SK-N-SH (cell line): ENCODE data around the gene KHSRP. TPM values are rescaled to one million over a fixed set of nuclear protein-coding genes. Genes with fewer than 3 reads are reported as not detected.
"Not testable (repeated sequence)": the region's sequence is repeated elsewhere in the genome, so short reads cannot be mapped to it uniquely, and the experiment has no call there.

Experiments used
- CTCF ChIA-PET: fragments of 300-600, 350-600 bp; formaldehyde crosslinking; extraction: SDS; loops from one replicate; lab custom pipeline; 2021; lab: Yijun Ruan, JAX
- POLR2A ChIA-PET: fragments of 350-600 bp; sonication (Branson Sonifier 250); formaldehyde crosslinking; extraction: SDS; loops from one replicate; lab custom pipeline; 2020; ENCODE audit warnings: antibody characterized with exemption, inconsistent platforms; lab: Yijun Ruan, JAX
- DNase-seq: peaks from one replicate; pipeline ENCODE4 v3.0.0; 2012
- H2AFZ ChIP-seq: fragments of 200-600 bp; sonication (generic); 2 replicates; pipeline ENCODE4 v1.8.1; 2016; ENCODE audit warnings: antibody characterized with exemption, mild to moderate bottlenecking, low read depth
- H3F3A ChIP-seq: fragments of 200-600 bp; sonication (generic); replicated peaks from 2 replicates; pipeline ENCODE3; 2016; ENCODE audit warnings: antibody characterized with exemption, mild to moderate bottlenecking; ENCODE audit not compliant: insufficient read depth
- H3K27ac ChIP-seq, 2 experiments: fragments of 200-500 bp in 1 of 2; fragments of 200-600 bp in 1 of 2; sonication (Bioruptor generic) in 1 of 2; sonication (generic), shearing (Covaris generic) in 1 of 2; 2 replicates each; pipeline versions ENCODE4 v1.5.1 to v1.6.1; 2014 to 2016; ENCODE audit warnings: low read depth in 2 of 2, inconsistent platforms in 1 of 2, low read length in 1 of 2, mild to moderate bottlenecking in 1 of 2, mixed read lengths in 1 of 2
- H3K27me3 ChIP-seq: fragments of 200-600 bp; sonication (generic), shearing (Covaris generic); 2 replicates; pipeline ENCODE4 v1.6.1; 2016; ENCODE audit warnings: mixed run types; ENCODE audit not compliant: insufficient read depth
- H3K36me3 ChIP-seq, 2 experiments: fragments of 200-500 bp in 1 of 2; fragments of 200-600 bp in 1 of 2; sonication (Bioruptor generic) in 1 of 2; sonication (generic) in 1 of 2; replicated peaks in 1 of 2; 2 replicates each; pipeline versions ENCODE3 to v1.5.1; 2014 to 2016; ENCODE audit warnings: low read length in 1 of 2, mild to moderate bottlenecking in 1 of 2; ENCODE audit not compliant: insufficient read depth in 2 of 2, control insufficient read depth in 1 of 2
- H3K4me1 ChIP-seq, 2 experiments: fragments of 200-500 bp in 1 of 2; fragments of 200-600 bp in 1 of 2; sonication (Bioruptor generic) in 1 of 2; sonication (generic), shearing (Covaris generic) in 1 of 2; 2 replicates each; pipeline versions ENCODE4 v1.5.1 to v1.6.1; 2014 to 2016; ENCODE audit warnings: low read depth in 1 of 2, low read length in 1 of 2, mixed run types in 1 of 2; ENCODE audit not compliant: insufficient read depth in 2 of 2, control insufficient read depth in 1 of 2
- H3K4me2 ChIP-seq: fragments of 200-600 bp; sonication (generic), shearing (Covaris generic); 2 replicates; pipeline ENCODE4 v1.6.1; 2017; ENCODE audit warnings: mixed run types
- H3K4me3 ChIP-seq, 2 experiments: fragments of 200-500 bp in 1 of 2; fragments of 200-600 bp in 1 of 2; sonication (Bioruptor generic) in 1 of 2; sonication (generic), shearing (Covaris generic) in 1 of 2; 2 replicates each; pipeline versions ENCODE4 v1.5.1 to v1.8.1; 2014 to 2016; ENCODE audit warnings: low read depth in 2 of 2, inconsistent platforms in 1 of 2, low read length in 1 of 2, mild to moderate bottlenecking in 1 of 2, mixed read lengths in 1 of 2, moderate library complexity in 1 of 2
- H3K79me2 ChIP-seq: fragments of 200-600 bp; sonication (generic); 2 replicates; pipeline ENCODE4 v1.8.1; 2017; ENCODE audit warnings: mild to moderate bottlenecking; ENCODE audit not compliant: insufficient read depth
- H3K9ac ChIP-seq: fragments of 200-600 bp; sonication (generic); 2 replicates; pipeline ENCODE4 v1.6.1; 2017; ENCODE audit warnings: mixed run types
- H3K9me2 ChIP-seq: fragments of 200-600 bp; sonication (generic); 2 replicates; pipeline ENCODE4 v1.6.1; 2017; ENCODE audit warnings: mixed run types
- H3K9me3 ChIP-seq: fragments of 200-600 bp; sonication (generic); 2 replicates; pipeline ENCODE4 v1.6.1; 2017; ENCODE audit warnings: mixed run types, mild to moderate bottlenecking, moderate library complexity
- H4K20me1 ChIP-seq: fragments of 200-600 bp; sonication (generic); 2 replicates; pipeline ENCODE4 v1.6.1; 2017; ENCODE audit warnings: mild to moderate bottlenecking, mixed run types; ENCODE audit not compliant: insufficient read depth
- EZH2phosphoT487 ChIP-seq: fragments of 200-600 bp; sonication (generic); IDR thresholded peaks from 2 replicates; pipeline ENCODE4 v1.6.1; 2017; ENCODE audit warnings: low read depth, mixed run types, mild to moderate bottlenecking, antibody characterized with exemption, moderate library complexity, borderline replicate concordance
- GATA2 ChIP-seq: sonication (generic); formaldehyde crosslinking; IDR thresholded peaks from 2 replicates; pipeline ENCODE4 v1.5.0; 2020; ENCODE audit warnings: mild to moderate bottlenecking, missing genetic modification reagents
- MAX ChIP-seq: IDR thresholded peaks from 2 replicates; pipeline ENCODE4 v1.4.0; 2012; ENCODE audit warnings: low read depth
- MEF2A ChIP-seq: IDR thresholded peaks from 2 replicates; pipeline ENCODE4 v1.4.0; 2012; ENCODE audit warnings: low read depth, borderline replicate concordance
- NRF1 ChIP-seq: IDR thresholded peaks from 2 replicates; pipeline ENCODE4 v1.6.1; 2012; ENCODE audit warnings: low read depth, mild to moderate bottlenecking, low read length
- RCOR1 ChIP-seq: fragments of 150-350 bp; IDR thresholded peaks from 2 replicates; pipeline ENCODE4 v1.6.1; 2017; ENCODE audit warnings: antibody characterized with exemption, low read length
- SMC3 ChIP-seq: IDR thresholded peaks from 2 replicates; pipeline ENCODE4 v1.6.1; 2012; ENCODE audit warnings: low read depth, low read length, improper control_type of control experiment
- YY1 ChIP-seq: IDR thresholded peaks from 2 replicates; pipeline ENCODE4 v1.4.0; 2012; ENCODE audit warnings: low read depth, mild to moderate bottlenecking
- WGBS: methylation state at CpG from one replicate; pipeline ENCODE4 v1.1.6; 2017; ENCODE audit warnings: low lambda C conversion rate; 5-methylcytosine and 5-hydroxymethylcytosine counted together
- polyA plus RNA-seq, 3 experiments: library from polyadenylated mRNA; depleted of rRNA; stranded (reverse); fragments of >200 nt; gene quantifications; 2 replicates each; pipeline ENCODE4 v1.2.3, GENCODE V29; 2012
- TF ChIP-seq, protein P1 (sequence below): IDR thresholded peaks from 2 replicates; pipeline ENCODE4; 2012

Gene KHSRP
- polyA plus RNA-seq, 1 of the 3 experiments (the other 2 are of a cell fraction): 96.8 TPM

DNA sequence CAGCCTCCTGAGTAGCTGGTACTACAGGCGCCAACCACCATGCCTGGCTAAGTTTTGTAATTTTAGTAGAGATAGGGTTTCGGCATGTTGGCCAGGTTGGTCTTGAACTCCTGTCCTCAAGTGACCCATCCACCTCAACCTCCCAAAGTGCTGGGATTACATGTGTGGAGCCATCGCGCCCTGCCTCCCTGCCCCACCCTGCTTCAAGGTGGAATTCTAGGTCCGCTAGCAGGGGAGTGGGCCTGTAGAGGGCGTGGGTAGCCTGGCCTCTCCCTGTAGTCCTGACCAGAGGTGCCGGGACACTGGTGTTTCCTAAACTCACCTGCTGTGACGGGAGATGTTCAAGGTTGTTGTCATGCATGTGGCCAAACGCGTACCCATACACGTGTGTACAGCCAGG, 8.6 kb upstream of the KHSRP start:
- no peaks in the 10 kb centered on the region for H3K9me3 ChIP-seq
- no peaks in the 10 kb centered on the region for H3K36me3 ChIP-seq
- ChIA-PET POLR2A (no interaction called here), CTCF (interaction anchor here (0.6 kb wide), 1 partner anchor 37 kb away, joined by 3 read pairs; no protein-coding TSS in a partner anchor)
- no peak overlapping the region for H3K27ac ChIP-seq
- no peaks in the 10 kb centered on the region for H3K9me2 ChIP-seq
- H3K9ac ChIP-seq: no peak overlapping the region
- H3K27me3 ChIP-seq: no peaks in the 10 kb centered on the region
- H4K20me1 ChIP-seq: no peaks in the 10 kb centered on the region
- no peak for DNase-seq
- 97% methylated on average over 4 of the region's 11 CpGs for WGBS
- no peak overlapping the region for H3K4me2 ChIP-seq
- TF ChIP-seq MAX (no peak), RCOR1 (no peak), NRF1 (no peak), YY1 (no peak), SMC3 (no peak), EZH2phosphoT487 (no peak), GATA2 (CRISPR knock-in tag) (no peak)
- TF ChIP-seq, protein P1, sequence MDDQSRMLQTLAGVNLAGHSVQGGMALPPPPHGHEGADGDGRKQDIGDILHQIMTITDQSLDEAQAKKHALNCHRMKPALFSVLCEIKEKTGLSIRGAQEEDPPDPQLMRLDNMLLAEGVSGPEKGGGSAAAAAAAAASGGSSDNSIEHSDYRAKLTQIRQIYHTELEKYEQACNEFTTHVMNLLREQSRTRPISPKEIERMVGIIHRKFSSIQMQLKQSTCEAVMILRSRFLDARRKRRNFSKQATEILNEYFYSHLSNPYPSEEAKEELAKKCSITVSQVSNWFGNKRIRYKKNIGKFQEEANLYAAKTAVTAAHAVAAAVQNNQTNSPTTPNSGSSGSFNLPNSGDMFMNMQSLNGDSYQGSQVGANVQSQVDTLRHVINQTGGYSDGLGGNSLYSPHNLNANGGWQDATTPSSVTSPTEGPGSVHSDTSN: no peak
- H2AFZ ChIP-seq: no peak overlapping the region
- H3K79me2 ChIP-seq: no peaks in the 10 kb centered on the region
- no peak overlapping the region for H3K4me3 ChIP-seq
- H3F3A ChIP-seq: no peaks in the 10 kb centered on the region
- H3K4me1 ChIP-seq: no peaks in the 10 kb centered on the region

DNA sequence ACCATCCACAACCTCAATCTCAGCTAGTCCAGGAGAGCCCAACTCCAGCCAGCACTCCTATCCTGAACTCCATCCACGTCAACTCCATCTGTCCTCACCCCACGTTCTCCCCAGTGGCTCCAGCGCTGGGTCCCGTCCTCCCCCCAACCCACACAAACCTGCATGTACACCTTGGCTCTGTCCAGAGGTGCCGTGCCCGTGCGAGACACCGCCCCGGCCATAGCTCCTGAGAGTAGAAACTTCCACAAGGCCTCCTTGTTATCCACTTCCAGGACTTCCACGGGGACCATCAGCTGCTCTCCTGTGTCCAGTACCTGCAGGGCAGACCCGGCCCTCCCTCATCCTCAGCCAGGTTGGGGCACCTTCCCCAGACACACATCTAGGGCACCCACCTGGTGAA, 7.3 kb upstream of the KHSRP start:
- CTCF ChIA-PET: no interaction called here
- WGBS: 60% methylated on average over 11 of the region's 11 CpGs

GRCh38 chr19:6429419-6430221, 5.0 kb upstream of the KHSRP start:
- no peak overlapping the region for H2AFZ ChIP-seq

More for the DNA sequence above, 7.3 kb upstream of the KHSRP start:
- Histone ChIP-seq H3K9me3 (no peaks in the 10 kb centered on the region), H2AFZ (no peak overlapping the region), H3K4me1 (no peaks in the 10 kb centered on the region), H3K27ac (no peak overlapping the region), H3K27me3 (no peaks in the 10 kb centered on the region), H3K9me2 (no peaks in the 10 kb centered on the region), H3K4me3 (no peak overlapping the region), H3F3A (no peaks in the 10 kb centered on the region), H3K4me2 (no peak overlapping the region), H3K36me3 (no peaks in the 10 kb centered on the region), H3K79me2 (no peaks in the 10 kb centered on the region), H4K20me1 (no peaks in the 10 kb centered on the region), H3K9ac (no peak overlapping the region)
- no peak for DNase-seq
- TF ChIP-seq RCOR1: no peak
- POLR2A ChIA-PET: no interaction called here

GRCh38 chr19:6428692-6429418, 4.2 kb upstream of the KHSRP start:
- POLR2A ChIA-PET, H3K4me2 ChIP-seq, H3K27ac ChIP-seq, H3K27me3 ChIP-seq, H3K36me3 ChIP-seq, H4K20me1 ChIP-seq, H3K4me3 ChIP-seq, H3K9me3 ChIP-seq, DNase-seq, H3K79me2 ChIP-seq, H2AFZ ChIP-seq, H3K9ac ChIP-seq, H3F3A ChIP-seq, CTCF ChIA-PET, H3K9me2 ChIP-seq, H3K4me1 ChIP-seq: not testable (repeated sequence)
- 65% methylated on average over 2 of the region's 2 CpGs for WGBS

More at GRCh38 chr19:6429419-6430221, 5.0 kb upstream of the KHSRP start:
- WGBS: 43% methylated on average over 15 of the region's 20 CpGs
- H3K79me2 ChIP-seq: no peaks in the 10 kb centered on the region
- TF ChIP-seq MEF2A: no peak
- TF ChIP-seq, all 33 proteins: peak for 0
- H3K4me1 ChIP-seq: peaks cover 4 to 6% of the 10 kb centered on the region in 2 experiments; a peak in 2 of 4 replicates
- peaks cover 6% of the 10 kb centered on the region for H3F3A ChIP-seq
- no peaks in the 10 kb centered on the region for H3K9me3 ChIP-seq
- no peaks in the 10 kb centered on the region for H3K36me3 ChIP-seq
- DNase-seq: no peak
- no peak overlapping the region for H3K4me3 ChIP-seq
- H3K27ac ChIP-seq: no peak overlapping the region
- no peaks in the 10 kb centered on the region for H3K9me2 ChIP-seq
- ChIA-PET POLR2A (no interaction called here), CTCF (interaction anchor here (1.6 kb wide), 1 partner anchor 12 kb away, joined by 5 read pairs; no protein-coding TSS in a partner anchor)
- no peaks in the 10 kb centered on the region for H3K27me3 ChIP-seq
- H4K20me1 ChIP-seq: no peaks in the 10 kb centered on the region
- no peak overlapping the region for H3K4me2 ChIP-seq
- H3K9ac ChIP-seq: no peak overlapping the region
